Uterus (tissue), 2 donors: ENCODE results near the gene TMEM115.

Source experiments
- POLR2A ChIP-seq, 2 donors: fragments of 450-650 bp; IDR thresholded peaks; one replicate each; pipeline ENCODE4 v1.6.1; 2016; ENCODE audit warnings: antibody characterized with exemption in 2 of 2, mild to moderate bottlenecking in 1 of 2, moderate library complexity in 1 of 2
- TF ChIP-seq, protein P1 (sequence below), 4 experiments: fragments of 200-600 bp in 2 of 4; fragments of 450-650 bp in 2 of 4; sonication (generic) in 2 of 4; IDR thresholded peaks; one replicate each; pipeline ENCODE4 v1.5.1; 2016 to 2019; ENCODE audit warnings: antibody characterized with exemption in 4 of 4, mild to moderate bottlenecking in 2 of 4, moderate library complexity in 1 of 4

DNA sequence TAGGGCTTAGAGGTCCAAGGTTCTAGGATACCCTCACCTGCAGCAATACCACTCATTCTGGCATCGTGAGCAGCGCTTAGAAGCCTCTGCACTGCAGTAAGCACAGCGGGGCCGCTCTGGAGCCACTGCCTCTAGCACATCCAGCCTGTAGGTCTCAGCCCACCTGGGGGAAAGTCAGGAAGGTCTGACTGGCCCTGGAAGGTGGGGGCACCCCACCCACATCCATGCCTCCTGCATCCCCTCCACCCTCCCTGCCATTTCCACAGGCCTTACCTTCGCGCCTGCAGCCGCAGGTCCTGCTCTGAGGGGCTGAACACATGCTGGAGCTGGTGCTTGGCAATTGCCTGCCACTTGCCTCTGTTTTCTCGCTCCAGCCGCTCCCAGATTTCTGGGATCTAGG, 17.8 kb downstream of the TMEM115 start:
- TF ChIP-seq, protein P1, sequence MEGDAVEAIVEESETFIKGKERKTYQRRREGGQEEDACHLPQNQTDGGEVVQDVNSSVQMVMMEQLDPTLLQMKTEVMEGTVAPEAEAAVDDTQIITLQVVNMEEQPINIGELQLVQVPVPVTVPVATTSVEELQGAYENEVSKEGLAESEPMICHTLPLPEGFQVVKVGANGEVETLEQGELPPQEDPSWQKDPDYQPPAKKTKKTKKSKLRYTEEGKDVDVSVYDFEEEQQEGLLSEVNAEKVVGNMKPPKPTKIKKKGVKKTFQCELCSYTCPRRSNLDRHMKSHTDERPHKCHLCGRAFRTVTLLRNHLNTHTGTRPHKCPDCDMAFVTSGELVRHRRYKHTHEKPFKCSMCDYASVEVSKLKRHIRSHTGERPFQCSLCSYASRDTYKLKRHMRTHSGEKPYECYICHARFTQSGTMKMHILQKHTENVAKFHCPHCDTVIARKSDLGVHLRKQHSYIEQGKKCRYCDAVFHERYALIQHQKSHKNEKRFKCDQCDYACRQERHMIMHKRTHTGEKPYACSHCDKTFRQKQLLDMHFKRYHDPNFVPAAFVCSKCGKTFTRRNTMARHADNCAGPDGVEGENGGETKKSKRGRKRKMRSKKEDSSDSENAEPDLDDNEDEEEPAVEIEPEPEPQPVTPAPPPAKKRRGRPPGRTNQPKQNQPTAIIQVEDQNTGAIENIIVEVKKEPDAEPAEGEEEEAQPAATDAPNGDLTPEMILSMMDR (IDR thresholded peaks at IDR 0.05), result no peak
- TF ChIP-seq POLR2A (IDR thresholded peaks at IDR 0.05), result no peak
